Stimulated activated CD8-positive, alpha-beta memory T cell treated with anti-CD3 and anti-CD28 coated beads, Interleukin-15, amount 100 ng/mL, for 1 hour (primary cell): ENCODE data around the gene DDX39B.

Source experiments
- DNase-seq: peaks from one replicate; pipeline ENCODE4 v3.0.0-alpha.2; 2020; ENCODE audit warnings: low read depth

The DDX39B gene

DNA sequence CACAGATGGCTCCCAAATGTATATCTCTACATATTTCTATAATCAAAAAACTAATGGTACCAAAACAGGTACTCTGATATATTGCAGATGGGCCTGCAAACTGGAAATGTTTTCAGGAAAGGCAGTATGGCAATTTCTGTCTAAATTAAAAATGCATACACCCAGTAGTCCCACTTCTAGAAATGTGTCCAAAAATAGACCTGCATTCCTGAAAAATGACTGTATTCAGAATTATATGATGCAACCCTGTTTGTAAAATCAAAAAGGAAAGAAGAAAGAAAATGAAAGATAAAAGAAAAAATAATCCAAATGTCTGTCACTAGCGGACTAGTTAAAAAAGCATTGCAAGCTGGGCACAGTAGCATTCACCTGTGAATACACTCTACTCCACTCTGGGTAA lies 56.7 kb downstream of the DDX39B start:
- no peak for DNase-seq

DNA sequence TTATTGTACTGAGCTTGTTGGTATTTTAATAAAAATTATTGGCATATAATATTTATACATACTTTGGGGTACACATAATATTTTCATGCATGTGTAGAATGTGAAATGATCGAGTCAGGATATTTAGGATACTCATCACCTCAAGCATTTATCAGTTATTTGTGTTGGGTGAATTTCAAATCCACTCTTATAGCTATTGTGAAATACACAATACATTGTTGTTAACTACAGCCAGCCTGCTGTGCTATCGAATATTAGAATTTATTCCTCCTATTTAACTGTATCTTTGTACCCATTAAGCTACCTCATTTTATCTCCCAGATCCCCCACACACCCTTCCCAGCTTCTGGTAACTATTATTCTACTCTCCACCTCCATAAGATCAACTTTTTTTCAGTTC lies 58.4 kb downstream of the DDX39B start:
- DNase-seq, result no peak

DNA sequence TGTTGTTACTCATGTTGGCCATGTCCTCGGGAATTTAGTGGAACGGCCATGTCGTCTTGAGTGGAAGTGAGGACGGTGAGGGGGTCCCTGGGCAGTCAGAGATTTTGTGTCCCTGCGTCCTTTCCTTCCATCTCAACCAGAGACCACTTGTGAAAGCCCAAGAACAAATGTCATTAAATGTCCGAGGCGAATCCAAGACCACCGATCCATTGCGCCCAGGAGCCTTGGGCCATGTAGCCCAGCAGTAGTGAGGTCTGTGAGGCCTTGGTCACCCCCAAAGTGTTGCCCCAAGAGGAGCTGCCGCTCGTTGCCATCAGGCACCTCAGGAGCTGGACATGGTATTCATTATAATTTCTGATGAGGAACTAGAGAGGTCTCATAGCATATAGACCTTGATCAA lies 61.2 kb downstream of the DDX39B start:
- DNase-seq, result no peak
